Vagina (tissue), 2 donors: ENCODE results near the gene RPS6KA5.

Source experiments
- CTCF ChIP-seq, 3 experiments: fragments of 450-650 bp in 2 of 3; fragments of 200-600 bp in 1 of 3; sonication (generic) in 1 of 3; IDR thresholded peaks; one replicate each; pipeline ENCODE4 v1.5.1; 2017 to 2019; ENCODE audit warnings: antibody characterized with exemption in 3 of 3, mild to moderate bottlenecking in 2 of 3, moderate library complexity in 2 of 3
- POLR2AphosphoS5 ChIP-seq, 2 donors: sonication (generic); formaldehyde crosslinking; IDR thresholded peaks; one replicate each; pipeline ENCODE4 v1.9.0; 2017; ENCODE audit warnings: antibody characterized with exemption in 2 of 2, mild to moderate bottlenecking in 2 of 2, low read depth in 1 of 2; ENCODE audit not compliant: insufficient read depth in 1 of 2

- TF ChIP-seq POLR2AphosphoS5 (IDR thresholded peaks at IDR 0.05; ENCODE audit: insufficient read depth in 1 of 2, low read depth in 1 of 2) (no peak), CTCF (IDR thresholded peaks at IDR 0.05) (no peak)
Observed at GRCh38 chr14:91088585-91089235, 28.3 kb upstream of the RPS6KA5 start.
